ENCODE data around the gene RCSD1. TPM values are rescaled to one million over a fixed set of nuclear protein-coding genes. Genes with fewer than 3 reads are reported as not detected.

The RCSD1 gene
- total and polyA plus RNA-seq, 2 donors from 2014 or later: 3.9 to 18.3 TPM

- H3K4me3 ChIP-seq (ENCODE audit: low read length in 3 of 3): no peak overlapping the region
- TF ChIP-seq CTCF (IDR thresholded peaks at IDR 0.05; ENCODE audit: borderline replicate concordance, extremely low read depth, insufficient read depth): no peak
- FAIRE-seq (no peak), DNase-seq (peak in 1 of 5 donors; percentile 35)
- intact Hi-C loops (cut with DNase I): no loop called here
- H3K9me3 ChIP-seq (ENCODE audit: control insufficient read depth in 2 of 3, insufficient read depth in 1 of 3, low read length in 3 of 3): no peaks in the 10 kb centered on the region
- no peak overlapping the region for H3K9ac ChIP-seq (ENCODE audit: low read length in 3 of 3)
- H3K27ac ChIP-seq (ENCODE audit: low read depth in 2 of 2, low read length in 2 of 2): no peak overlapping the region
- no peaks in the 10 kb centered on the region for H3K36me3 ChIP-seq (ENCODE audit: control insufficient read depth in 2 of 3, insufficient read depth in 3 of 3, low read length in 3 of 3)
- peaks cover 0 to 9% (median 0%) of the 10 kb centered on the region in 3 donors for H3K4me1 ChIP-seq (ENCODE audit: control insufficient read depth in 2 of 3, insufficient read depth in 2 of 3, low read depth in 1 of 3, low read length in 3 of 3)
- H3K27me3 ChIP-seq (ENCODE audit: control insufficient read depth, insufficient read depth, low read length): no peaks in the 10 kb centered on the region
These were observed 6.1 kb upstream of the RCSD1 start for GRCh38 chr1:167623951-167624350.

- FAIRE-seq (no peak), DNase-seq (no peak)
- no peak for TF ChIP-seq CTCF (IDR thresholded peaks at IDR 0.05; ENCODE audit: borderline replicate concordance, extremely low read depth, insufficient read depth)
- intact Hi-C loops (cut with DNase I): no loop called here
- Histone ChIP-seq H3K9me3 (ENCODE audit: control insufficient read depth in 2 of 3, insufficient read depth in 1 of 3, low read length in 3 of 3) (no peaks in the 10 kb centered on the region), H3K9ac (ENCODE audit: low read length in 3 of 3) (no peak overlapping the region), H3K27me3 (ENCODE audit: control insufficient read depth, insufficient read depth, low read length) (no peaks in the 10 kb centered on the region), H3K4me1 (ENCODE audit: control insufficient read depth in 2 of 3, insufficient read depth in 2 of 3, low read depth in 1 of 3, low read length in 3 of 3) (peaks cover 0 to 10% (median 0%) of the 10 kb centered on the region in 3 donors), H3K36me3 (ENCODE audit: control insufficient read depth in 2 of 3, insufficient read depth in 3 of 3, low read length in 3 of 3) (no peaks in the 10 kb centered on the region), H3K4me3 (ENCODE audit: low read length in 3 of 3) (no peak overlapping the region), H3K27ac (ENCODE audit: low read depth in 2 of 2, low read length in 2 of 2) (no peak overlapping the region)
These were observed 4.8 kb upstream of the RCSD1 start for GRCh38 chr1:167625040-167625823.

GRCh38 chr1:167627615-167627864, 2.5 kb upstream of the RCSD1 start:
- peak overlapping the region in 1 of 2 donors; percentile 23 for H3K27ac ChIP-seq (ENCODE audit: low read depth in 2 of 2, low read length in 2 of 2)
- no peak overlapping the region for H3K4me3 ChIP-seq (ENCODE audit: low read length in 3 of 3)
- FAIRE-seq: no peak
- no peak for TF ChIP-seq CTCF (IDR thresholded peaks at IDR 0.05; ENCODE audit: borderline replicate concordance, extremely low read depth, insufficient read depth)
- H3K36me3 ChIP-seq (ENCODE audit: control insufficient read depth in 2 of 3, insufficient read depth in 3 of 3, low read length in 3 of 3): no peaks in the 10 kb centered on the region
- H3K9me3 ChIP-seq (ENCODE audit: control insufficient read depth in 2 of 3, insufficient read depth in 1 of 3, low read length in 3 of 3): no peaks in the 10 kb centered on the region
- intact Hi-C loops (cut with DNase I): no loop called here
- peaks cover 0 to 10% (median 0%) of the 10 kb centered on the region in 3 donors for H3K4me1 ChIP-seq (ENCODE audit: control insufficient read depth in 2 of 3, insufficient read depth in 2 of 3, low read depth in 1 of 3, low read length in 3 of 3)
- H3K27me3 ChIP-seq (ENCODE audit: control insufficient read depth, insufficient read depth, low read length): no peaks in the 10 kb centered on the region
- no peak for DNase-seq
- H3K9ac ChIP-seq (ENCODE audit: low read length in 3 of 3): no peak overlapping the region

All from kidney (tissue), 14 donors.